Epithelial cell of proximal tubule (primary cell): ENCODE results near the gene CYTH1. TPM values are rescaled to one million over a fixed set of nuclear protein-coding genes. Genes with fewer than 3 reads are reported as not detected.

Experiments
- DNase-seq: peaks from one replicate; pipeline ENCODE4 v3.0.0-alpha.2; 2011; ENCODE audit warnings: low read depth
- H3K4me3 ChIP-seq: 2 replicates; pipeline ENCODE4 v1.5.1; 2011; ENCODE audit warnings: low read depth, mild to moderate bottlenecking, low read length
- total RNA-seq: library from RNA; depleted of rRNA; stranded (reverse); fragments of >200 nt; gene quantifications from 2 replicates; pipeline ENCODE4 v1.2.3, GENCODE V29; 2015
- TF ChIP-seq, protein P1 (sequence below): conservative IDR thresholded peaks from 2 replicates; pipeline ENCODE4 v1.5.1; 2012; ENCODE audit warnings: low read depth, mild to moderate bottlenecking, low read length

Gene CYTH1
- total RNA-seq, 1 donor from 2014 or later: 16.8 TPM

DNA sequence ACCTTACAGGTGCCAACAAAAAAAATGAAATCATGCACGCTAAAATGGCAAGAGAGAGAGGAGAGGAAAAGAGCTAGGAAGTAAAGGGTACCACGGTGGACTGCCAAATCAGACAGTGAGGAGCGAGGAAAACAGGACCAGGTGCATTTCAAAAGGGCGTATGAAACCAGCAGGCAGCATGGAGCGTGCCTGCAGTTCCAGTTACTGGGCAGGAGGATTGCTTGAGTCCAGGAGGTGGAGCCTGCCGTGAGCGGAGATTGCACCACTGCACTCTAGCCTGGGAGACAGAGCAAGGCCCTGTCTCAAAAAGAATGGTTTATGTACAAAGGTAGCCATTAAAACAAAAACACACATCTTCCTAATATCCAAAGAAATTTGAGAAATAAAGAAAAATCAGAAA lies 42.2 kb upstream of the CYTH1 start:
- TF ChIP-seq, protein P1, sequence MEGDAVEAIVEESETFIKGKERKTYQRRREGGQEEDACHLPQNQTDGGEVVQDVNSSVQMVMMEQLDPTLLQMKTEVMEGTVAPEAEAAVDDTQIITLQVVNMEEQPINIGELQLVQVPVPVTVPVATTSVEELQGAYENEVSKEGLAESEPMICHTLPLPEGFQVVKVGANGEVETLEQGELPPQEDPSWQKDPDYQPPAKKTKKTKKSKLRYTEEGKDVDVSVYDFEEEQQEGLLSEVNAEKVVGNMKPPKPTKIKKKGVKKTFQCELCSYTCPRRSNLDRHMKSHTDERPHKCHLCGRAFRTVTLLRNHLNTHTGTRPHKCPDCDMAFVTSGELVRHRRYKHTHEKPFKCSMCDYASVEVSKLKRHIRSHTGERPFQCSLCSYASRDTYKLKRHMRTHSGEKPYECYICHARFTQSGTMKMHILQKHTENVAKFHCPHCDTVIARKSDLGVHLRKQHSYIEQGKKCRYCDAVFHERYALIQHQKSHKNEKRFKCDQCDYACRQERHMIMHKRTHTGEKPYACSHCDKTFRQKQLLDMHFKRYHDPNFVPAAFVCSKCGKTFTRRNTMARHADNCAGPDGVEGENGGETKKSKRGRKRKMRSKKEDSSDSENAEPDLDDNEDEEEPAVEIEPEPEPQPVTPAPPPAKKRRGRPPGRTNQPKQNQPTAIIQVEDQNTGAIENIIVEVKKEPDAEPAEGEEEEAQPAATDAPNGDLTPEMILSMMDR: no peak
- no peak for DNase-seq
- no peak overlapping the region for H3K4me3 ChIP-seq

GRCh38 chr17:78823282-78824046 lies 41.4 kb upstream of the CYTH1 start:
- no peak for DNase-seq
- TF ChIP-seq, protein P1: peak; percentile 13
- no peak overlapping the region for H3K4me3 ChIP-seq

DNA sequence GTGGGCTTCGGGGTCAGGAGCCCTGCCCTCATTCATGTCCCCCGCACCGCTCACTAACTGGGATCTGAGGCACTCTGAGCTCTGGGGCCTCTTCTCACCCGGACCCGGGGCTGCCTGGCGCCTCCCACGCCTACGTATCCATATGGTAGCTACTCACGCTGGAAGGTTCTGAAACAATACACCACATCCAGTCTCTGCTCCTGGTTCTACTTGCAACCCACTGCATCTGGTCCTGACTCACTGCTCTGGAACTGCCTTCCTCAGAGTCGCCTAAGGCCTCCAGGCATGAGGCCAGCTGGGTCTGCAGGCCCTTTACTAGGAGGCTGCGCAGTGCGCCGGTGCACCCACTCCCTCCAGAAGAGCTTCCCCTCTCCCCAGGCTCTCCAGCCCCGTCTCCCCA lies 40.5 kb upstream of the CYTH1 start:
- DNase-seq: no peak
- TF ChIP-seq, protein P1: no peak
- H3K4me3 ChIP-seq: no peak overlapping the region

DNA sequence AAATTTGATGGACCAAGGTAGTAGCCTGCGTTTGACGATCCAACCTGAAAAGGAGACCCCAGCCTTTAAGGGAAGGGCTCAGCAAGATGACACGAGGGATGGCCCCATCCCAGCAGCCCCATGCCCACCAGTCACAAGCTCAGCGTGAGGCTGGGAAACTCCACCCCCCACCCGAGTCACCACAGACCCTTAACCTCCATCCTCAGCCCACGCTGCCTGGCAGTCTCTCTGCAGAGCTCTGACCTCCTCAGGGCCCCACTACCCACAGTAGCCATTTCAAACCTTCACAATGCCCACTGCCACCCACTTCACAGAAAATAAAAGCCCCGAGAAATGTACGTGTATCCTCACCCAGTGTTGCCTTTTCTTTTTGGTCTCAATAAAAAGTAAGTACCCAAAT lies 39.9 kb upstream of the CYTH1 start:
- no peak for DNase-seq
- TF ChIP-seq, protein P1: no peak

DNA sequence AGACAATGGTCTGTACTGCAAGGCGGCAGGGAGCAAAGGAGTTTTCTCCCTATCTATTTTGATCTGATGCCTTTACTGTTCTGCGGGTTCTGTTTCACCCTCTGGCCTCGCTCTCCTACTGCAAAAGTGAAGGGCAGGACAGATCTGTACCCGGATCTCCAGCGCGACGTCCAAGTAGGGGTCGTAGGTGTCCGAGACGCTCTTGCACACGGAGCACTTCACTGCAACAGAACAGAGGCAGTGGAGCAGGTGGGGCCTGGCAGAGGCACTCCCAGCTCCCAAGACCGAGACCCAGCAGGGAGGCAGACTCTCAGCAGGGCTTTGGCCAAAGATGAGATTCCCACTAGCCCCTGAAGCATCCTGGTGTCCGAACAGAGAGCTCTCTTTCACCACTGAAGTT lies 38.8 kb upstream of the CYTH1 start:
- TF ChIP-seq, protein P1: no peak
- DNase-seq: no peak

More for the DNA sequence above, 39.9 kb upstream of the CYTH1 start:
- no peak overlapping the region for H3K4me3 ChIP-seq

DNA sequence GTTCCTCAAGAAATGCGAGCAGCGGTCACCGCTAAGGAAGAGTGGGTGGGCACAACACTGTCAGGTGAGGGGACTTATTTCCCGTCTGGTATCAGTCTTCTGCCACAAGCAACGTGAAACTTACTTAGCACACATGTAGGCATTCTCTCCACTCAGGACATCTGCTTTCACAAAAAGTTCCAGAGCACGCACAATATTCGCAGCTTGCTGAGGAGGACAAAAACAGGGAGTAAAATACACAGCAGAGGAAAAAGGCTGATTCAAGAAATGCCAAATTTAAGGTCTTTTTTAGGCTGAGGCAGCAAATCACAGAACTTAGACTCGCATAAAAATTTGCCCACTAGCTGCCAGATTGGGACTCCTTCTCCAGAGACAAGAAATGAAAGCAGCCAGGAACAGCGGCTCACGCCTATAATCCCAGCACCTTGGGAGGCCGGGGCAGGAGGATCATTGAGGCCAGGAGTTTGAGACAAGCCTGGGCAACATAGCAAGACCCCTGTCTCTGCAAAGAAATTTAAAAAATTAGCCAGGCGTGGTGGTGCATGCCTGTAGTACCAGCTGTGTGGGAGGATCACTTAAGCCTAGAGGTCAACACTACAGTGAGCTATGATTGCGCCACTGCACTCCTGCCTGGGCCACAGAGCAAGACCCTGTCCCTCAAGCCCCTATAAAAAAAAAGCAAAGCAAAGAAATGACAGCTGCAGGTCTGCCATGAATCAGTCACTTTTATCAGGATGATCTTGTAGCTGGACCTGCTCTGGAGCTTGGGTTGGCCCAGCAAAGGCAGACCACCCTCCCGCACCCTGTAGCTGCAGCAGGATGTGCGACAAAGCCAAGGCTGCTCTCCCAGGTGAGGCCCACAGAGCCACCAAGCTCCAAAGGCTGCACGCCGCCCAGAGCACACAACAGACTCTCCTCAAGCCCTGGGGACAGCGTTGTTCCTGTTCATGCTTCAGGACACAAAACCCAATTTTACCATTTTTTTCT lies 38.0 kb upstream of the CYTH1 start:
- TF ChIP-seq, protein P1: no peak
- DNase-seq: no peak
- H3K4me3 ChIP-seq: no peak overlapping the region

More for the DNA sequence above, 38.8 kb upstream of the CYTH1 start:
- no peak overlapping the region for H3K4me3 ChIP-seq
